ENCODE results near the gene MGST2. TPM values are rescaled to one million over a fixed set of nuclear protein-coding genes. Genes with fewer than 3 reads are reported as not detected.

Gene MGST2
- total RNA-seq, 1 experiment from 2014 or later, result 55.8 TPM

DNA sequence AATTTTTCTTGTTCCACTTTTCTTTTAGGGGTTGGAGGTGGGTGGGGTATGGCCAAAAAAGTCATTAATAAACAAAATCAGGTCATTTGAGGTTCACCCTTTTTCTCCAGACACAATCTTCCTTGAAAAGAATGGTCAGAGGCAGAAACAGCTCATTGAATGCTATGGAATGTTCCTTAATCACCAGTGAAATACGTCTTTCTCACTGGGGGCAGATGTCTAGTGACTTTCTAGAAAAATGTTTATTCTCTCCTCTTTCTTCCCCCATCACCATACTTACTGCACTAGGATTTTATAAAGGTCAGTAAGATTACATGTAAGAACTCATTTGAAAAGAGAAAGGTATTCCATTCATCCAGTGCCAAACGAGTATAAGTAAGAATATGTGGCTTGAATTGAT lies 44.5 kb downstream of the MGST2 start:
- no peaks in the 10 kb centered on the region for H4K20me1 ChIP-seq (ENCODE audit: insufficient read depth, low read depth, low read length)
- no peak overlapping the region for H3K27ac ChIP-seq (ENCODE audit: low read length)
- peaks cover 33% of the 10 kb centered on the region for H3K36me3 ChIP-seq (ENCODE audit: insufficient read depth, low read length)
- H2AFZ ChIP-seq (ENCODE audit: low read length), result no peak overlapping the region
- H3K9me2 ChIP-seq (replicated peaks; ENCODE audit: insufficient read depth, low read length), result no peaks in the 10 kb centered on the region
- H3K4me2 ChIP-seq (ENCODE audit: low read depth, low read length, poor library complexity, severe bottlenecking), result no peak overlapping the region
- no peak for DNase-seq
- H3K27me3 ChIP-seq (ENCODE audit: low read length), result no peaks in the 10 kb centered on the region
- H3K4me1 ChIP-seq (ENCODE audit: low read length), result no peaks in the 10 kb centered on the region
- no peaks in the 10 kb centered on the region for H3K9me3 ChIP-seq (ENCODE audit: low read length)
- 0 out of 2 replicates have a peak, but pooled peaks cover 3% of the 10 kb centered on the region for H3K79me2 ChIP-seq (ENCODE audit: low read length)
- H3K4me3 ChIP-seq (ENCODE audit: low read length), result no peak overlapping the region
- no peak overlapping the region for H3K9ac ChIP-seq (ENCODE audit: low read length)

DNA sequence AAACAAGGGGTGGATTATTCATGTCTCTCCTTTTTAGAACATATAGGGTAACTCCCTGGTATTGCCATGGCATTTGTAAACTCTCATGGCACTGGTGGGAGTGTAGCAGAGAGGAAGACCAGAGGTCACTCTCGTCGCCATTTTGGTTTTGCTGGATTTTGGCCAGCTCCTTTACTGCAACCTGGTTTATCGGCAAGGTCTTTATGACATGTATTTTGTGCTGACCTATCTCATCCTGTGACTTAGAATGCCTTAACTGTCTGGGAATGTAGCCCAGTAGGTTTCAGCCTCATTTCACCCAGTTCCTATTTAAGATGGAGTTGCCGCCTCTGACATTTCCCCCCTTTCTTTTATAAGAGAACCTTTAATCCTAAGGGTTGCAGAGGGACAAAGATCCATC lies 45.8 kb downstream of the MGST2 start:
- 0 out of 2 replicates have a peak, but pooled peaks cover 3% of the 10 kb centered on the region for H3K79me2 ChIP-seq (ENCODE audit: low read length)
- no peaks in the 10 kb centered on the region for H3K27me3 ChIP-seq (ENCODE audit: low read length)
- H3K4me2 ChIP-seq (ENCODE audit: low read depth, low read length, poor library complexity, severe bottlenecking), result no peak overlapping the region
- H3K9me3 ChIP-seq (ENCODE audit: low read length), result no peaks in the 10 kb centered on the region
- peaks cover 20% of the 10 kb centered on the region for H3K36me3 ChIP-seq (ENCODE audit: insufficient read depth, low read length)
- H3K9ac ChIP-seq (ENCODE audit: low read length), result no peak overlapping the region
- no peaks in the 10 kb centered on the region for H3K9me2 ChIP-seq (replicated peaks; ENCODE audit: insufficient read depth, low read length)
- H2AFZ ChIP-seq (ENCODE audit: low read length), result no peak overlapping the region
- no peaks in the 10 kb centered on the region for H4K20me1 ChIP-seq (ENCODE audit: insufficient read depth, low read depth, low read length)
- H3K27ac ChIP-seq (ENCODE audit: low read length), result no peak overlapping the region
- DNase-seq, result no peak
- no peak overlapping the region for H3K4me3 ChIP-seq (ENCODE audit: low read length)
- no peaks in the 10 kb centered on the region for H3K4me1 ChIP-seq (ENCODE audit: low read length)

DNA sequence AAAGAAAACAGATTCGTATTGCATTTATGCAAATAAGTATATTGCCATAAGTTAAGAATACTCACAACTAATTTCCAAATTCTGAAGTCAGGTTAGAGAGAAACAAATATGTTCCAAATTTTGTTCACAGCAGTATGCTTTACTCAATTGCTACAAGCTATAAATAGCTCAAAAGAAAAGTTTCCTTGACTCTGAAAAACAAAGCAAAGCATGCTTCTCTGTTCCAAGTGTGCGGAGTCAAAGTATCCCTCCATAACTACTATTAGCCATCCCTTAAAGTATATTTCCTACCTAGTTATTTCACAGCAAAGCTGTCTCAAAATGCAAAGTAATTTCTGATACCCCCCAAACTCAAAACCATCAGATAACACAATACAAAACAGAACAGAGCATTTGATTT lies 47.3 kb downstream of the MGST2 start:
- H3K4me3 ChIP-seq (ENCODE audit: low read length), result no peak overlapping the region
- H3K4me2 ChIP-seq (ENCODE audit: low read depth, low read length, poor library complexity, severe bottlenecking), result no peak overlapping the region
- DNase-seq, result no peak
- no peaks in the 10 kb centered on the region for H3K4me1 ChIP-seq (ENCODE audit: low read length)
- peaks cover 17% of the 10 kb centered on the region for H3K36me3 ChIP-seq (ENCODE audit: insufficient read depth, low read length)
- no peak overlapping the region for H3K9ac ChIP-seq (ENCODE audit: low read length)
- H4K20me1 ChIP-seq (ENCODE audit: insufficient read depth, low read depth, low read length), result no peaks in the 10 kb centered on the region
- H3K9me2 ChIP-seq (replicated peaks; ENCODE audit: insufficient read depth, low read length), result no peaks in the 10 kb centered on the region
- no peak overlapping the region for H2AFZ ChIP-seq (ENCODE audit: low read length)
- H3K27me3 ChIP-seq (ENCODE audit: low read length), result no peaks in the 10 kb centered on the region
- H3K79me2 ChIP-seq (ENCODE audit: low read length), result 0 out of 2 replicates have a peak, but pooled peaks cover 3% of the 10 kb centered on the region
- H3K27ac ChIP-seq (ENCODE audit: low read length), result no peak overlapping the region
- no peaks in the 10 kb centered on the region for H3K9me3 ChIP-seq (ENCODE audit: low read length)

DNA sequence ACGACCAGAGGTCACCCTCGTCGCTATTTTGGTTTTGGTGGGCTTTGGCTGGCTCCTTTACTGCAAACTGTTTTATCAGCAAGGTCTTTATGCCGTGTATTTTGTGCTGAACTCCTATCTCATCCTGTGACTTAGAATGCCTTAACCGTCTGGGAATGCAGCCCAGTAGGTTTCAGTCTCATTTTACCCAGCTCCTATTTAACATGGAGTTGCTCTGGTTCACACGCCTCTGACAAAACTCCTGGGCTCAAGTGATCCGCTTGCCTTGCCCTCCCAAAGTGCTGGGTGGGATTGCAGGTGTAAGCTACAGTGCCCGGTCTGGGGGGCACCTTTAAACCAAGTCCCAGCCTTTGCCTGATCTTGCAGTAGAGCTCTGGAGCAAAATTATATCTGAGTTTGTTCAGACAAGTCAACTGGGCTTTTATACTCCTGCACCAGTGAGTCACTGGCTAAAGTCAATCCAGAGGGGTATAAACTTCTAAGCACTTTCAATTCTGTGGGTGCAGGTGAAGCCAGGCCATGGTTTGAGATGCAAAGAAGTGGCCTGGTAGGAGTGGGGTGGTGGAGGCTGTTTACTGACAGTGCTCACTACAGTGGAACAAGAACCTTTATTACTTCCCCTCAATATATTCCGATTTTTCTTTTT lies 50.2 kb downstream of the MGST2 start:
- H3K4me2 ChIP-seq (ENCODE audit: low read depth, low read length, poor library complexity, severe bottlenecking), result no peak overlapping the region
- H3K9me3 ChIP-seq (ENCODE audit: low read length), result no peaks in the 10 kb centered on the region
- H4K20me1 ChIP-seq (ENCODE audit: insufficient read depth, low read depth, low read length), result no peaks in the 10 kb centered on the region
- H3K27me3 ChIP-seq (ENCODE audit: low read length), result no peaks in the 10 kb centered on the region
- no peaks in the 10 kb centered on the region for H3K4me1 ChIP-seq (ENCODE audit: low read length)
- no peaks in the 10 kb centered on the region for H3K79me2 ChIP-seq (ENCODE audit: low read length)
- H2AFZ ChIP-seq (ENCODE audit: low read length), result no peak overlapping the region
- no peaks in the 10 kb centered on the region for H3K9me2 ChIP-seq (replicated peaks; ENCODE audit: insufficient read depth, low read length)
- DNase-seq, result no peak
- no peak overlapping the region for H3K27ac ChIP-seq (ENCODE audit: low read length)
- no peak overlapping the region for H3K9ac ChIP-seq (ENCODE audit: low read length)
- H3K36me3 ChIP-seq (ENCODE audit: insufficient read depth, low read length), result 0 out of 2 replicates have a peak, but pooled peaks cover 4% of the 10 kb centered on the region
- H3K4me3 ChIP-seq (ENCODE audit: low read length), result no peak overlapping the region

DNA sequence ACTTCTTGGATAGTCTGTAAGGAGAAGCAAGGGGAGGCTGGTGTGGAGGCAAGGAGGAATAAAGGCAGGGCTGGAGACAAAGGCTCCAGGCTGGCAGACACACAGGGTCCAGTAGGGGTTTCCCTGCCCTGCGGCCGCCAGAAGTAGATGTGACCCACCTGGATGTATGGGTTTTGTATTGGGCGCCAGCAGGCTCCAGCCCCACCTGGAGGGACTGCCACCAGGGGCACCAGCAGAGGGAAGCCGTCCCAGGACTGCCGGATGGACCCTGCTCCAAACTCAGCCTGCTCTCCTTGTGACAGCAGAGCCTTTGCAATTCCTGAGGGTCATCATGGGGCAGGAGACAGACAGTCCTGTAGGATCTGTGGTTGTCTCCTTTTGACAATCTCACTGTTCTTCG lies 52.7 kb downstream of the MGST2 start:
- H3K4me3 ChIP-seq (ENCODE audit: low read length), result no peak overlapping the region
- H3K9me3 ChIP-seq (ENCODE audit: low read length), result no peaks in the 10 kb centered on the region
- no peaks in the 10 kb centered on the region for H4K20me1 ChIP-seq (ENCODE audit: insufficient read depth, low read depth, low read length)
- H3K36me3 ChIP-seq (ENCODE audit: insufficient read depth, low read length), result no peaks in the 10 kb centered on the region
- no peak overlapping the region for H3K4me2 ChIP-seq (ENCODE audit: low read depth, low read length, poor library complexity, severe bottlenecking)
- no peaks in the 10 kb centered on the region for H3K4me1 ChIP-seq (ENCODE audit: low read length)
- H3K79me2 ChIP-seq (ENCODE audit: low read length), result no peaks in the 10 kb centered on the region
- H3K27ac ChIP-seq (ENCODE audit: low read length), result no peak overlapping the region
- DNase-seq, result no peak
- no peaks in the 10 kb centered on the region for H3K27me3 ChIP-seq (ENCODE audit: low read length)
- no peaks in the 10 kb centered on the region for H3K9me2 ChIP-seq (replicated peaks; ENCODE audit: insufficient read depth, low read length)
- H3K9ac ChIP-seq (ENCODE audit: low read length), result no peak overlapping the region
- no peak overlapping the region for H2AFZ ChIP-seq (ENCODE audit: low read length)

DNA sequence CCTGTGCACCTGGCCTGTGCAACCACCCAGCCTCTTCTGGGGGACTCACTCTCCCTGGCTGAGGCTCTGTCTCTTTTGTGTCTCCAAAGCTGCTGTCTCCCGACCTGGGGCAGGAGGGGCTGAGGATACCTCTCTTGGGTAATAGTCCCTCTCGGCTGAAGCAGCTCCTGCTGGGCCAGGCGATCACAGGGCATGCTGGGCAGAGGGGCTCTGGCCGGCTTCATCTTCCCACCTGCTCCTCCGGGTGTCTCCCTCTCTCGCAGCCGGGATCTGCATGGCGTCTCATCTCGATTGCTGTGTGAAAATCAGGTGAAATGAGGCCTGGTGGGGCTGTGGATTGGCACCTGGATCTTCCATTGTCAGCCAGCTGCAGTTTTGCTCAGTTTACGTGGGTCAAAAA lies 53.2 kb downstream of the MGST2 start:
- no peak overlapping the region for H3K4me2 ChIP-seq (ENCODE audit: low read depth, low read length, poor library complexity, severe bottlenecking)
- H3K36me3 ChIP-seq (ENCODE audit: insufficient read depth, low read length), result no peaks in the 10 kb centered on the region
- no peaks in the 10 kb centered on the region for H3K4me1 ChIP-seq (ENCODE audit: low read length)
- H3K79me2 ChIP-seq (ENCODE audit: low read length), result no peaks in the 10 kb centered on the region
- no peaks in the 10 kb centered on the region for H3K9me3 ChIP-seq (ENCODE audit: low read length)
- H3K4me3 ChIP-seq (ENCODE audit: low read length), result no peak overlapping the region
- H3K27ac ChIP-seq (ENCODE audit: low read length), result no peak overlapping the region
- no peaks in the 10 kb centered on the region for H4K20me1 ChIP-seq (ENCODE audit: insufficient read depth, low read depth, low read length)
- no peak overlapping the region for H2AFZ ChIP-seq (ENCODE audit: low read length)
- DNase-seq, result no peak
- H3K27me3 ChIP-seq (ENCODE audit: low read length), result no peaks in the 10 kb centered on the region
- H3K9me2 ChIP-seq (replicated peaks; ENCODE audit: insufficient read depth, low read length), result no peaks in the 10 kb centered on the region
- no peak overlapping the region for H3K9ac ChIP-seq (ENCODE audit: low read length)

DNA sequence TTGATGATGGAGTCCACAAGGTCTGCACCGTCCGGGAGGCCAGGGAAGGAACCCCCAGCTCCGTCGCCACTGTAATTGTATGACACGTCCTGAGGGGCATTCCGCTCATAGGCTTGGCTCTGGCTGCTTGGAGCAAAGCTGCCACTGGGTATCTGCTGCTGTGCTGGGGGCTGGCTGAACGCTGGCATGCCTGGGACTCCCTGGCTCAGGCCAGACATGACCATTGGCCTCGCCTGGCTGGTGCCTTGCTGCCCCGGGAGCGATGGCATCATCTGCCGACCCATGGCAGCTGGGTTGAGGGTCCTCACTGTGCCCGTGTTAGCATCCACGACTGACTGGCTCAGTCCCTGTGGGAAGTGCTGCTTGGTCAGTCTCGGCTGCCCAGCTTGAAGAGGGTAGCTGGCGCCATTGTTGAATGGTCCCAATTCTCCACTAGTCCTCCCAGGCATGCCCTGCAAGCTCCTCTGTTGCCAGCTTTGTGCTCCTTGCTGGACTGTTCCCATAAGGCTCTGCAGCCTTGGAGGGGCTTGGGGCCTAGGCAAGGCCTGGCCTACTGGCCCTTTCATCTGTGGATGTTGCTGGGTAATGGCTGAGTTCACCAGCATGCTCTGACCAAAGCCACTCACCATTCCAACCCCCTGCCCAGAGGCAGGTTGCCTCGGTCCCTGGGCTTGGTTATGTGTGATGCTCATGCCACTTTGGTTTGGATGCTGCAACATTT lies 53.9 kb downstream of the MGST2 start:
- Histone ChIP-seq H3K4me3 (ENCODE audit: low read length) (no peak overlapping the region), H3K79me2 (ENCODE audit: low read length) (no peaks in the 10 kb centered on the region), H2AFZ (ENCODE audit: low read length) (no peak overlapping the region), H3K27ac (ENCODE audit: low read length) (no peak overlapping the region), H3K9me2 (replicated peaks; ENCODE audit: insufficient read depth, low read length) (no peaks in the 10 kb centered on the region), H3K36me3 (ENCODE audit: insufficient read depth, low read length) (no peaks in the 10 kb centered on the region), H4K20me1 (ENCODE audit: insufficient read depth, low read depth, low read length) (no peaks in the 10 kb centered on the region), H3K9me3 (ENCODE audit: low read length) (no peaks in the 10 kb centered on the region), H3K4me2 (ENCODE audit: low read depth, low read length, poor library complexity, severe bottlenecking) (no peak overlapping the region), H3K4me1 (ENCODE audit: low read length) (no peaks in the 10 kb centered on the region), H3K9ac (ENCODE audit: low read length) (no peak overlapping the region), H3K27me3 (ENCODE audit: low read length) (no peaks in the 10 kb centered on the region)
- no peak for DNase-seq

DNA sequence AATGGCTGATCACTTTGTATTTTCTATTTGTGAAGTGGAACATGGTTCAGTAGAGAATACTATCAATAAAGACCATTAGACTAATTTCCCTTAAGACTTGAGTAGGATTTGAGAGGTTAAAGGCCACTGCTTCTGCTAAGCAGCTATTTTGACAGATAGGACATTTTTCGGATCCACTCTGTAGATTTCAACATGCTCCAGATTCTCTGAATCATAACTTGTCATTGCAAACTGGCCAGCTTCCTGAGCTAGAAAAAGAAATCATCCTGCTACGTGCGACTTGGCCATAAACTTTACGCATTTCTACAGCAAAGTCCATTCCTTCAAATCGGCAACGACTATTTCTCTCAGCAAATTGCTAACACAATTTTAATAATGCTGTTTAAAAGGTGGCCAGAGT lies 55.2 kb downstream of the MGST2 start:
- Histone ChIP-seq H3K9ac (ENCODE audit: low read length) (no peak overlapping the region), H3K27me3 (ENCODE audit: low read length) (no peaks in the 10 kb centered on the region), H3K9me2 (replicated peaks; ENCODE audit: insufficient read depth, low read length) (no peaks in the 10 kb centered on the region), H3K36me3 (ENCODE audit: insufficient read depth, low read length) (no peaks in the 10 kb centered on the region), H3K4me2 (ENCODE audit: low read depth, low read length, poor library complexity, severe bottlenecking) (no peak overlapping the region), H2AFZ (ENCODE audit: low read length) (no peak overlapping the region), H3K9me3 (ENCODE audit: low read length) (no peaks in the 10 kb centered on the region), H4K20me1 (ENCODE audit: insufficient read depth, low read depth, low read length) (no peaks in the 10 kb centered on the region), H3K4me1 (ENCODE audit: low read length) (no peaks in the 10 kb centered on the region), H3K4me3 (ENCODE audit: low read length) (no peak overlapping the region), H3K79me2 (ENCODE audit: low read length) (no peaks in the 10 kb centered on the region), H3K27ac (ENCODE audit: low read length) (no peak overlapping the region)
- DNase-seq, result no peak

Measured in Karpas-422 (cell line).